Measurements from ENCODE around the gene MCF2L2.

GRCh38 chr3:183410759-183411158 is 17.7 kb downstream of the MCF2L2 start:
- TF ChIP-seq EZH2 (IDR thresholded peaks at IDR 0.05; ENCODE audit: insufficient read depth, poor library complexity, severe bottlenecking) (no peak), EZH2phosphoT487 (IDR thresholded peaks at IDR 0.05; ENCODE audit: insufficient read depth, low read depth) (no peak)
